NAMALWA (cell line): ENCODE data around the gene LCAT.
A peak's percentile ranks its signal among the peaks of the same experiment; 100 is the strongest.
"Not testable (repeated sequence)": the region's sequence is repeated elsewhere in the genome, so short reads cannot be mapped to it uniquely, and the experiment has no call there.

Source experiments
- DNase-seq: peaks from one replicate; pipeline ENCODE4 v3.0.0-alpha.2; 2015; ENCODE audit warnings: low spot score

LCAT gene

DNA sequence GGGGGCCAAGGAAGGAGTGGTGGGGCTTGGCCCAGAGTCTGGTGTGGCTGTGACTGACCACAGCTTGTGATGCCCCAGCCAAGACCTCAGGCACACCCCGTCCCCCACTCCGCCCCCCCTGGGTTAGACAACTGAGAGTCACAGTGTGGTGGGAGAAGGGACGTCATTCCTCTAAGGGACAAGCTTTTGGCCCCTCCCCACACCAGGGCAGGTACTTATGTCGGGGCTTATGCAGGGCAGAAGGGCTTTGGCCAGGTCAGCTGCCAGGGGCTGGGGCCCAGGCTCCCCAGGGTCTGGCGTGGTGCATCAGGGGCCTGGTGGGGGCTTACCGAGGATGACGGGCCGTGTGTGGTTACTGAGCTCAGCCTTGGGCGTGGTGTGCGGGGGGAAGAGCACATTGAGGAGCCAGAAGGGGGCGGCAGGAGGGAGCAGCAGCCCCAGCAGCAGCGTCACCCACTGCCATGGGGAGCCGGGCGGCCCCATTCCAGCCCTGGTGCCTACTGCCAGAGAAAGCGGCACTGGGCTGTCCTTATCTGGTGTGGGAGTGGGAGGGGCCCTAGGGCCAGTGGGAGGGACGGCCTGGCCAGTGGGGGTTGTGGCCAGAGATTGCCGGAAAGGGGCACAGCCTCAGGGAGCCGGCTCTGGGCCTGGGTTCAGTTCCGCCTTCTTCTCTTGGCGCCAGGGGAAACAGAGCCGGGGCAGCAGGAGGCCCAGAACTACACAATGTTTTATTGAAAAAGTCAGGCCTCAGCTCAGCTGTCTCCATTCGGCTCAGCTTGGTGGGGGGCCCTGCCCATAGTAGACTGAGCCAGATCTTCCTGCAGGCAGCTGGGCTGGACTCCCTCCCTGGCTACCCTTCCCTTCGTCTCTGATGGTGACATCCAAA is at the start of gene LCAT:
LCAT (minus strand) TSS at position 502 of the 886 bp plus-strand sequence; CDS start at position 483, 19 bp downstream.
- DNase-seq, result no peak

GRCh38 chr16:67993207-67994039 is 49.5 kb upstream of the LCAT start:
- DNase-seq, result peak; percentile 90

DNA sequence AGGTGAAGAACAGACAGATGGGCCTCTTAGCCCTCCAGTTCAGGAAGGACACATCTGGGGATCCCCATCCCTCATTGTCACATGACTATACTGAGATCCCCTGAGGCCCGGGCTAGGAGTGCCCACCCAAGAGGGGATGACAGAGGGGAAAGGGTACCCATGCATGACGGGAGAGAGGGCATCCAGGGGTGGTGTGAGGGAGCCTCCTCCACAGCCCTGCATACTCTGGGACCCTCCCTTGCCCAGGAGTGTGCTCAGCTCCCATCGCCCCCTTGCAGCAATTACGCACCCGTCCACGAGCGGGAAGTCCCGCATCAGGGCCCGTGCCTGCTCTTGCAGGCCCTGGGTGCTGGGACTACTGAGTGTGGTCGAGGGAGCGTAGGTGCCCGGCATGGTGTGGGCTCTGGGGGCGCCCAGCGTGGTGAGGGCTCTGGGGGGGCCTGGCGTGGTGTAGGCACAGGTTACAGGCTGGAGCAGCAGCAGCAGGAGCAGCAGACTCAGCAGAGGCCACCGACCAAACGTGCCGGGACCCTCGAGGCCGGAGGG is 48.8 kb upstream of the LCAT start:
- no peak for DNase-seq

DNA sequence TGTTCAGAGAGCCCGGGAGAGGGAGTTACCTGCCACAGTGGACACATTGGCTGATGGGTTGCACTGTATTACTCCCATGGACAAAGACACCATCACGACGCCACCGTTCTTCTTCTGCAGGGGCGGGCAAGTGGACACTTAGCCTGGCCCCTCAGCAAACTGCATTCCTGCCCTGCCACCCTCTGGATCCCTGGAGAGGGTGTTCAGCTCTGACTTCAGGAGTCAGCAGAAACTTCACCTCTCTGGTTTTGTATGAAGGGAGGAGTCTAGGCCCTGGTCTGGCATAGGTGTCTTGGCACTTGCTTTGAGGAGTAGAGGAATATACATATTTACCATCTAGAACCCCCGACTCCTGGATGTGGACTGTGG is 46.1 kb upstream of the LCAT start:
- DNase-seq, result no peak

- DNase-seq, result no peak
Measured at GRCh38 chr16:67989322-67990017, 45.5 kb upstream of the LCAT start.

DNA sequence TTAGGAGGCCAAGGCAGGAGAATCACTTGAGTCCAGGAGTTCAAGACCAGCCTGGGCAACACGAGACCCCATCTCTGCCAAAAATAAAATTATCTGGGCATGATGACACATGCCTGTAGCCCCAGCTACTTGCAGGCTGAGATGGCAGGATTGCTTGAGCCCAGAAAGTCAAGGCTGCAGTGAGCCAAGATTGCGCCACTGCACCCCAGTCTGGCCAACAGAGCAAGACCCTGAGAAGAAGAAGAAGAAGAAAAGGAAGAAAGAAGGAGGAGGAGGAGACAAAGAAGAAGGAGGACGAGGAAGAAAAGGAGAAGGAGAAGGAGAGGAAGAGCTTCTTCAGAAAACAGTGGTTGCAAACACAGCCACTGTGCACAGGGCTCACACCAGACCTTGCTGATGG is 44.8 kb upstream of the LCAT start:
- no peak for DNase-seq

- DNase-seq, result no peak
Measured at GRCh38 chr16:67987460-67988160, 43.7 kb upstream of the LCAT start.

DNA sequence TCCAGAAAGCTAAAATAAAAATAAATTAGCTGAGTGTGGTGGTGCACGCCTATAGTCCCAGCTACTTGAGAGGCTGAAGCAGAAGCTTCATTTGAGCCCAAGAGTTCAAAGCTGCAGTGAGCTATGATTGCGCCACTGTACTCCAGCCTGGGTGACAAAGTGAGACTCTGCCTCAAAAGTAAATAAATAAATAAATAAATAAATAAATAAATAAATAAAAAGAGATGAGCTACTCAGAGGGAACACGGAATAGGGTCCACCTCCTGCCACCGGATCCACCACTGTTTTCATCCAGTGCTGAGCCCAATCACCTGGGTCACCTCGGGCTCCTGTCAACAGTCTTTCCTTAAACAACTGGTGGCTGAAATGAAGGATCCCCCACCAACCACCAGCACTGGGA is 43.0 kb upstream of the LCAT start:
- no peak for DNase-seq

DNA sequence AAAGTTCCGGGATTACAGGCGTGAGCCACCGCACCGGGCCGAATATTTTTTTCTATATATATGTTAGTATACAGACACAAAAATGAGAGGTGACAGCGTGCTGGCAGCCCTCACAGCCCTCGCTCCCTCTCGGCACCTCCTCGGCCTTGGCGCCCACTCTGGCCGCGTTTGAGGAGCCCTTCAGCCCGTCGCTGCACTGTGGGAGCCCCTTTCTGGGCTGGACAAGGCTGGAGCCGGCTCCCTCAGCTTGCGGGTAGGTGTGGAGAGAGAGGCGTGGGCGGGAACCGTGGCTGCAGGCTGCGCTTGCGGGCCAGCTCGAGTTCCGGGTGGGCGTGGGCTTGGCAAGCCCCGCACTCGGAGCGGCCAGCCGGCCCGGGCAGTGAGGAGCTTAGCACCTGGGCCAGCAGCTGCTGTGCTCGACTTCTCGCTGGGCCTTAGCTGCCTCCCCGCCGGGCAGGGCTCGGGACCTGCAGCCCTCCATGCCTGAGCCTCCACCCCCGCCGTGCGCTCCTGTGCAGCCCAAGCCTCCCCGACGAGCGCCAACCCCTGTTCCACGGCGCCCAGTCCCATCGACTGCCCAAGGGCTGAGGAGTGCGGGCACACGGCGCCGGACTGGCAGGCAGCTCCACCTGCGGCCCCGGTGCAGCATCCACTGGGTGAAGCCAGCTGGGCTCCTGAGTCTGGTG is 38.2 kb upstream of the LCAT start:
- DNase-seq, result no peak

DNA sequence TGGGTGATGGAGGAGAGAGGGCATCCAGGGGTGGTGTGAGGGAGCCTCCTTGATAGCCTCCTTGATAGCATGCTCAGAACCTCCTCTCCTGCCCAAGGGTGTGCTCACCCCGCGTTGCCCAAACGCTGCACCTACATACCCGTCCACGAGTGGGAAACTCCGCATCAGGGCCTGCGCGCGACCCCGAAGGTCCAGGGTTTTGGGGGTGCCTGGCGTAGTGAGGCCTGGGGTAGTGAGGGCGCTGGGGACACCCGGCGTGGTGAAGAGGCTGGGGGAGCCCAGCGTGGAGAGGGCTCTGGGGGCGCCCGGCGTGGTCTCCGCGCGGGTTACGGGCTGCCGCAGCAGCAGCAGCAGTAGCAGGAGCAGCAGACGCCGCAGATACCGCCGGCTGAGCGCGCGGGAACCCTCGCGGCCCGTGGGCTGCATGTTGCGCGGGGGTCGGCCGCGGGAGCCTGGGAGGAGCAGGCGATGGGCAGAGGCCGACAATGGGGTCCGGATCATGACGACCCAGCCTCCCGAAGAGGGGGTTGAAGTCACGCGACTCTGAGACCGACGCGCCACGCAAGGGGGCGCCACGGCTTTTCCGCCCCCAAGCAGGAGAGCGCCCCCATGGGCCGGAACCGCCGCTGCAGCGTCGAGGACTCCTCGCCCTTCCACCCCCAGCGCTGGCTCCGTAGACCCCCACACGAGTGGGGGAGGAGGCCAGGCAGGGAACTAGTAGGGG is 36.2 kb upstream of the LCAT start, which contains the start of gene DPEP3:
DPEP3 (minus strand) TSS at position 545 of the 724 bp plus-strand sequence; CDS start at position 426, 119 bp downstream.
- DNase-seq, result no peak

GRCh38 chr16:67977469-67978227 is 33.7 kb upstream of the LCAT start:
- no peak for DNase-seq

GRCh38 chr16:67977005-67977404 is 33.1 kb upstream of the LCAT start:
- no peak for DNase-seq

DNA sequence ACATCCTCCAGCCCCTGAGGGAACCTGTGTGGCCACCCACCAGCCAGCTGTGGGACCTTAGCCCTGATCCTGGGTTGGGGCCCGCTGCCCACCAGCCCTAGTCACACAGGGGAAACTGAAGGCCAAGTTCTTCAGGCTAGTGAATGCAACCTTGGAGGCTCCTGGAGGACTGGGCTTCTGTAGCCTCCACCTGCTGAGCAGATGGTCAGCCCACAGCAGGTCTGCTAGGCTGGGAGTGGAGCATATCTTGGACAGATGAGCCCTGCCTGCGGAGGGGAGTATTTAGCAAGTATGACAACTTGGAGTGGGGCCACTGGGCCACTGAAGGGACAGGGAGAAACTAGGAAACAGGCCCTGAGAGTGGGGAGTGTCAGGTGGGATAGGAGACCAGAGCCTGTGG is 32.3 kb upstream of the LCAT start:
- no peak for DNase-seq

DNA sequence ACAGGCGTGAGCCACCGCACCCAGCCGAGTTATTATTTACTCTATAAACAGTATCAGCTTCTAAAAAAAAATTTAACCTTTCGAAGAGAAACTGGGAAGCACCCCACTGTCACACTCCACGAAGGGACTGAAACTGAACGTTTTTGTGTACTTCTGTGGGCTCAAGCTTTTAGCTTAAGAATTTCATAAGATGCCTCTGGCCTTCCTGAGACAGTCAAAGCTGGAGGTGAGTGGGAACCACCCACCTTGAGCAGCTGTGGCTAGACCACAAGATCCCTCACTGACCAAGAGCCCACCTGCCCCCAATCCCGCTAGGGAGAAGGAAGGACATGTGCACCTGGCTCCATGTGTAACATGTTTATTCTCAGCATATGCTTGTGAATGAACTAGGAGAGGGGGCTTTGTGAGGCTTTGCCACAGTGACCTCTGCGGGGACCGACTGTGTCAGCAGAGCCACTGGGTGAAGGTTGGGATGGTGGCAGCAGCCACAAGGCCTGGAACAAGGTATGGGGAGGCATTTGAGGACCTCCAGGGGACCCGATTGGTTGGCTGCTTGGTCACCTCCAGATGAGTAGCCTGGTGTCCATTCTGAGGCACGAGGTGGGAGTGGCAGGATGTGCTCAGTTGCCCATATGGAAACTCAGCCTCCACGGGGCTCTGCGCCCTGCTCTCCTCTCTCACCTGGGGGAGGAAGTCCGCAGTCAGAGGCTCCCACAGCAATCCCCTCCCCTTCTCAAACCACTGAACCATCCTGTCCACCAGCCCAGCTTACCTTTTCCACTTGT is 31.6 kb upstream of the LCAT start:
- DNase-seq, result no peak

DNA sequence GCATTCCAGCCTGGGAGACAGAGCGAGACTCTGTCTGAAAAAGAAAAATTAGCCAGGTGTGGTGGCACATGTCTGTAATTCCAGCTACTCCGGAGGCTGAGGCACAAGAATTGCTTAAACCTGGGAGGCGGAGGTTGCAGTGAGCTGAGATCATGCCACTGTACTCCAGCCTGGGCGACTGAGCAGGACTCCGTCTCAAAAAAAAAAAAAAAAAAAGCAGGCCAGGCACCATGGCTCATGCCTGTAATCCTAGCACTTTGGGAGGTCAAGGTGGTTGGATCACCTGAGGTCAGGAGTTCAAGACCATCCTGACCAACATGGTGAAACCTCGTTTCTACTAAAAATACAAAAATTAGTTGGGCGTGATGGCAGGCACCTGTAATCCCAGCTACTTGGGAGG is 28.4 kb upstream of the LCAT start:
- DNase-seq, result not testable (repeated sequence)

DNA sequence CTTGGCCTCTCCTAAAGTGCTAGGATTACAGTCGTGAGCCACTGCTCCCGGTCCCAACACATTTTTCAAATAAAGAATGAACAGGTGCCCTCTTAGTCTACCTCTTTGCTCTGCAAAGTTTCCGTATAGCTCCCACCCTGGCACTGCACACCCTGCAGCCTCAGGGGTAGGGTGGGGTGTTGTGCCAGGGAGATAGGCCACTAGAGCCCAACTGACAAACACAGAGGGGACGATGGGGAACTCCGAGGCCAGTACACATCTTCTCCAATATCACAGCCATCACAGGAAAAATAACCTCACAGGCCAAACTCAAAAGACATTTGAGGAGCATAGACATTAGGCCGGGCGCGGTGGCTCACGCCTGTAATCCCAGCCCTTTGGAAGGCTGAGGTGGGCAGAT is 27.2 kb upstream of the LCAT start:
- no peak for DNase-seq

DNA sequence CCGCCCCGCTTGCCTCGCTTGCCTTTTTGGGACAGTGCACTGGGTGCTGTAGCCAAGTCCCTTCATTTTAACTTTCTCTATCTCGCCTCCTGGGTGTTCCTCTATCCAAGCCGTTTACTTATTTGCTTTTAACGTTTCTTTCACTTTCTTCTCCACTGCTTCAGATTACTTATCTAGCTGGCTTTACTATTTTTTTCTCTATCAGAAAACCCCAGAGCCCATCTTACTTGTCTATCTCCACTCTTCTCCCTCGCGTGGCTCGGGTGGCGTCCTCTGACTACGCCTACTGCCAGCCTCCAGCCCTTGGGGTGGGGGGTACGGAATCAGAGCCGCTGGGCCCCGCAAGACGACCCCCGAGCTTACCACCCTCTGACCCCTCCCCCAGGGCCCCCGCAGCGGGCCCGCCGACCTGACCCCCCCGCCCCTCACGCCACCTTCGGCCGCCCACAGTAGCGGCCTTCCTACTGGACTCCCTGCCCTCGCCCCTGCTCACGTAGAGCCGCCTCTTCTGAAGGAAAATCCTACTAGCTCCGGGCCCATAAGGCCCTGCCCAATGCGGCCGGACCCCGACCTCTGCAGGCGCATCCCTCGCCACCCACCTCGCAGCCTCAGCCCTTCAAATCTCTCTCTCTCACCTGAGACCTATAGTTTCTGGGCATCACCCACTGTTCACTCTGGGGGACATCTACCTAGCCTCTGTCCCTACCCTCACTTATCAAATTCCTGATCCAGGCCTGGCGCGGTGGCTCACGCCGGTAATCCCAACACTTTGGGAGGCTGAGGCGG is 25.5 kb upstream of the LCAT start:
- peak; percentile 47 for DNase-seq
